H9 (cell line): ENCODE measurements around the gene ARHGAP25. TPM values are rescaled to one million over a fixed set of nuclear protein-coding genes. Genes with fewer than 3 reads are reported as not detected.

ENCODE experiments used
- DNase-seq: peaks from one replicate; pipeline ENCODE4 v3.0.0-alpha.2; 2017
- H2AFZ ChIP-seq: one replicate; pipeline ENCODE4 v1.6.1; 2013; ENCODE audit warnings: mild to moderate bottlenecking, low read length, control low read depth, moderate library complexity
- H2AK5ac ChIP-seq: 2 replicates; pipeline ENCODE4 v1.6.1; 2013; ENCODE audit warnings: low read length, control low read depth, mixed read lengths; ENCODE audit not compliant: insufficient read length
- H2BK120ac ChIP-seq: one replicate; pipeline ENCODE4 v1.6.1; 2013; ENCODE audit warnings: low read depth, mild to moderate bottlenecking, low read length, control low read depth, inconsistent platforms; ENCODE audit not compliant: poor library complexity, severe bottlenecking
- H2BK12ac ChIP-seq: 2 replicates; pipeline ENCODE4 v1.6.1; 2013; ENCODE audit warnings: low read length, control low read depth, mixed read lengths, low read depth; ENCODE audit not compliant: insufficient read length
- H2BK15ac ChIP-seq: 2 replicates; pipeline ENCODE4 v1.6.1; 2013; ENCODE audit warnings: low read depth, low read length, control low read depth
- H2BK20ac ChIP-seq: one replicate; pipeline ENCODE4 v1.6.1; 2013; ENCODE audit warnings: low read depth, mild to moderate bottlenecking, low read length, control low read depth, inconsistent platforms; ENCODE audit not compliant: poor library complexity, severe bottlenecking
- H2BK5ac ChIP-seq: 2 replicates; pipeline ENCODE4 v1.6.1; 2013; ENCODE audit warnings: low read length, control low read depth, mixed read lengths; ENCODE audit not compliant: insufficient read length
- H3K14ac ChIP-seq: 2 replicates; pipeline ENCODE4 v1.6.1; 2013; ENCODE audit warnings: low read length, control low read depth; ENCODE audit not compliant: insufficient read depth
- H3K18ac ChIP-seq: 2 replicates; pipeline ENCODE4 v1.6.1; 2013; ENCODE audit warnings: low read depth, mild to moderate bottlenecking, mixed read lengths, low read length, control low read depth; ENCODE audit not compliant: insufficient read length
- H3K23ac ChIP-seq: 2 replicates; pipeline ENCODE4 v1.6.1; 2013; ENCODE audit warnings: low read length, control low read depth, mixed read lengths, low read depth; ENCODE audit not compliant: insufficient read length
- H3K23me2 ChIP-seq: 2 replicates; pipeline ENCODE4 v1.6.1; 2013; ENCODE audit warnings: low read depth, mild to moderate bottlenecking, mixed read lengths, low read length, control low read depth; ENCODE audit not compliant: insufficient read length, poor library complexity, severe bottlenecking
- H3K27ac ChIP-seq: 2 replicates; pipeline ENCODE4 v1.5.1; 2013; ENCODE audit warnings: low read length, control low read depth, mixed read lengths, low read depth; ENCODE audit not compliant: insufficient read length
- H3K27me3 ChIP-seq: 2 replicates; pipeline ENCODE4 v1.6.1; 2013; ENCODE audit warnings: low read length, control low read depth, inconsistent platforms; ENCODE audit not compliant: insufficient read depth
- H3K4ac ChIP-seq: 2 replicates; pipeline ENCODE4 v1.6.1; 2013; ENCODE audit warnings: low read depth, mild to moderate bottlenecking, control low read depth, inconsistent platforms, low read length, moderate library complexity
- H3K4me1 ChIP-seq: 2 replicates; pipeline ENCODE4 v1.6.1; 2013; ENCODE audit warnings: low read length, control low read depth, inconsistent platforms; ENCODE audit not compliant: insufficient read depth
- H3K4me2 ChIP-seq: 2 replicates; pipeline ENCODE4 v1.6.1; 2013; ENCODE audit warnings: low read length, control low read depth, mixed read lengths; ENCODE audit not compliant: insufficient read length, insufficient read depth
- H3K56ac ChIP-seq: 2 replicates; pipeline ENCODE4 v1.6.1; 2013; ENCODE audit warnings: low read depth, mild to moderate bottlenecking, mixed read lengths, low read length, control low read depth; ENCODE audit not compliant: insufficient read length
- H3K79me1 ChIP-seq: 2 replicates; pipeline ENCODE4 v1.6.1; 2013; ENCODE audit warnings: low read depth, mild to moderate bottlenecking, moderate library complexity, low read length, control low read depth, inconsistent platforms; ENCODE audit not compliant: insufficient read depth, poor library complexity, severe bottlenecking
- H3K79me2 ChIP-seq: 2 replicates; pipeline ENCODE4 v1.6.1; 2013; ENCODE audit warnings: low read length, control low read depth, inconsistent platforms; ENCODE audit not compliant: insufficient read depth
- H3K9ac ChIP-seq: 2 replicates; pipeline ENCODE4 v1.6.1; 2013; ENCODE audit warnings: low read length, control low read depth, mixed read lengths; ENCODE audit not compliant: insufficient read length; ENCODE audit errors: extremely low read depth
- H3K9me3 ChIP-seq: one replicate; pipeline ENCODE4 v1.6.1; 2013; ENCODE audit warnings: low read depth, low read length, inconsistent platforms; ENCODE audit not compliant: control insufficient read depth
- H3T11ph ChIP-seq: one replicate; pipeline ENCODE4 v1.6.1; 2013; ENCODE audit warnings: mild to moderate bottlenecking, low read length, control low read depth, inconsistent platforms
- H4K20me1 ChIP-seq: one replicate; pipeline ENCODE4 v1.6.1; 2013; ENCODE audit not compliant: control insufficient read depth, insufficient read length, insufficient read depth
- H4K5ac ChIP-seq: 2 replicates; pipeline ENCODE4 v1.6.1; 2013; ENCODE audit warnings: low read depth, mild to moderate bottlenecking, mixed read lengths, low read length, control low read depth; ENCODE audit not compliant: insufficient read length
- H4K8ac ChIP-seq: replicated peaks from 2 replicates; pipeline ENCODE4 v1.6.1; 2013; ENCODE audit warnings: low read length, control low read depth, mixed read lengths, low read depth; ENCODE audit not compliant: insufficient read length
- H4K91ac ChIP-seq: 2 replicates; pipeline ENCODE4 v1.6.1; 2013; ENCODE audit warnings: low read depth, mild to moderate bottlenecking, moderate library complexity, mixed read lengths, low read length, control low read depth; ENCODE audit not compliant: insufficient read length
- H3K27ac Mint-ChIP-seq, 3 experiments: 2 replicates in 2 of 3; 3 replicates in 1 of 3; pipeline ENCODE4 v1.8.0; 2020 to 2021; ENCODE audit warnings: mixed read lengths in 3 of 3, mild to moderate bottlenecking in 1 of 3, moderate library complexity in 1 of 3
- H3K27me3 Mint-ChIP-seq: 2 replicates; pipeline ENCODE4 v1.8.0; 2021; ENCODE audit warnings: low read depth, mild to moderate bottlenecking, moderate library complexity, mixed read lengths
- H3K36me3 Mint-ChIP-seq, 3 experiments: 2 replicates in 2 of 3; 3 replicates in 1 of 3; pipeline ENCODE4 v1.8.0; 2020 to 2021; ENCODE audit warnings: low read depth in 3 of 3, mixed read lengths in 3 of 3; ENCODE audit not compliant: insufficient read depth in 1 of 3
- H3K4me1 Mint-ChIP-seq, 2 experiments: 2 replicates each; pipeline ENCODE4 v1.8.0; 2020; ENCODE audit warnings: mixed read lengths in 2 of 2
- H3K4me3 Mint-ChIP-seq, 2 experiments: 2 replicates in 1 of 2; 3 replicates in 1 of 2; pipeline ENCODE4 v1.8.0; 2020 to 2021; ENCODE audit warnings: mild to moderate bottlenecking in 2 of 2, mixed read lengths in 2 of 2, moderate library complexity in 1 of 2
- H3K9me3 Mint-ChIP-seq, 2 experiments: 2 replicates in 1 of 2; 3 replicates in 1 of 2; pipeline ENCODE4 v1.8.0; 2020; ENCODE audit warnings: mild to moderate bottlenecking in 2 of 2, mixed read lengths in 2 of 2, moderate library complexity in 1 of 2
- CTCF ChIP-seq: fragments of 200-600 bp; sonication (generic); conservative IDR thresholded peaks from 3 replicates; pipeline ENCODE4 v1.8.0; 2021; ENCODE audit warnings: antibody characterized with exemption, mild to moderate bottlenecking
- WGBS: extraction: QIAGEN DNeasy Blood & Tissue Kit; methylation state at CpG from one replicate; pipeline ENCODE4 v1.1.7; 2013; ENCODE audit warnings: missing lambda C conversion rate, low lambda C conversion rate, mixed read lengths; ENCODE audit not compliant: insufficient read length; ENCODE audit errors: extremely low coverage; 5-methylcytosine and 5-hydroxymethylcytosine counted together
- total RNA-seq: library from RNA; stranded (reverse); gene quantifications from 2 replicates; pipeline ENCODE4 v1.2.1, GENCODE V29; 2021

The ARHGAP25 gene
- total RNA-seq, 1 experiment from 2014 or later = 1.3 TPM

DNA sequence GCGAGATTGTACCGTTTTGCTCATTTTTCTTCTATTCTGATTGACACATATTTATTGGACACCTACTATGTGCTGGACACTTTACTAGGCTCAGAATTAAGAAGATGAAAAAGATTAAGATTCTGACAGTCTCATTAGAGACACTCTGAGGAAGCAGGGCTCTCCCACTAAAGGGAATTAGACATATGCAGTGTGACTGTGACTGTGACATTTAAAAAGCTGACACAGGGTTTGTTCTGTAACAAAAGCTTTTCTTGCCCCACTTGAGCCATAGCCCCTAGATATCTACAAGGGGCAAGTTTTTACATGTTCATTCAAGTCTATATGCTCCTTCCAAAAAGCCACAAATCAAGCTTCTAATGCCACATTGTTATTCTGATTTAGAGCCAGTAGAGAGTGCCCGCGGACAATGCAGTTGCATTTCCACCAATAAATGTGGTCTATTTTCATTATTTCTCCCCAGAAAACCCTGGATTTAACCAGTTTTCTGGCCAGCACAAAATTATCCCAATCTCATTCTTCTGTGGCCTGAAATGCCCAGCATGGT is 9.8 kb downstream of the ARHGAP25 start:
- no peak overlapping the region for H3K27ac ChIP-seq
- no peak overlapping the region for H2BK5ac ChIP-seq
- H3K23ac ChIP-seq = no peak overlapping the region
- Mint-ChIP-seq H3K4me1 (peaks cover 13 to 30% of the 10 kb centered on the region in 2 experiments), H3K4me3 (no peak overlapping the region), H3K27me3 (no peaks in the 10 kb centered on the region; the same call in 1 of the 2 replicates), H3K27ac (peak overlapping the region in 2 of 3 experiments; percentile 31 to 70; a peak in 2 of 7 replicates), H3K9me3 (no peaks in the 10 kb centered on the region; a peak in 1 of 5 replicates), H3K36me3 (peaks cover 0 to 6% (median 5%) of the 10 kb centered on the region in 3 experiments; a peak in 5 of 7 replicates)
- no CpG with 5 or more reads among the region's 4 CpGs for WGBS
- no peak overlapping the region for H3K4ac ChIP-seq
- no peak overlapping the region for H3K14ac ChIP-seq
- no peak overlapping the region for H4K5ac ChIP-seq
- no peak; the same call in 2 of the 3 replicates for TF ChIP-seq CTCF
- no peak overlapping the region for H3K56ac ChIP-seq
- peaks cover 3% of the 10 kb centered on the region; the same call in 1 of the 2 replicates for H3K4me1 ChIP-seq
- H2BK120ac ChIP-seq = no peak overlapping the region
- no peak overlapping the region for H3K9ac ChIP-seq
- H3K79me2 ChIP-seq = no peaks in the 10 kb centered on the region
- no peak overlapping the region for H2BK15ac ChIP-seq
- no peak for DNase-seq
- no peaks in the 10 kb centered on the region for H3K9me3 ChIP-seq
- H4K8ac ChIP-seq = no peak overlapping the region
- no peak overlapping the region for H3K18ac ChIP-seq
- no peak overlapping the region for H2BK12ac ChIP-seq
- H3K23me2 ChIP-seq = no peaks in the 10 kb centered on the region
- no peak overlapping the region for H2BK20ac ChIP-seq
- H2AK5ac ChIP-seq = no peak overlapping the region
- no peaks in the 10 kb centered on the region for H4K20me1 ChIP-seq
- H3K27me3 ChIP-seq = no peaks in the 10 kb centered on the region
- H2AFZ ChIP-seq = no peak overlapping the region
- no peak overlapping the region for H4K91ac ChIP-seq
- no peak overlapping the region for H3T11ph ChIP-seq
- H3K4me2 ChIP-seq = no peak overlapping the region
- H3K79me1 ChIP-seq = no peaks in the 10 kb centered on the region
